Head of caudate nucleus (tissue), 42 donors: ENCODE data around the gene FGD6.

Experiments
- DNase-seq, 42 donors: peaks; one replicate each; pipeline versions ENCODE4 v3.0.0 to v3.0.0-alpha.2; 2020 to 2021; ENCODE audit warnings: mixed read lengths in 7 of 42
- intact Hi-C: fragments of 100-400 bp; cut with DNase I; formaldehyde crosslinking; loops from one replicate; pipeline ENCODE4 v1.15.0; 2022

FGD6 gene

DNA sequence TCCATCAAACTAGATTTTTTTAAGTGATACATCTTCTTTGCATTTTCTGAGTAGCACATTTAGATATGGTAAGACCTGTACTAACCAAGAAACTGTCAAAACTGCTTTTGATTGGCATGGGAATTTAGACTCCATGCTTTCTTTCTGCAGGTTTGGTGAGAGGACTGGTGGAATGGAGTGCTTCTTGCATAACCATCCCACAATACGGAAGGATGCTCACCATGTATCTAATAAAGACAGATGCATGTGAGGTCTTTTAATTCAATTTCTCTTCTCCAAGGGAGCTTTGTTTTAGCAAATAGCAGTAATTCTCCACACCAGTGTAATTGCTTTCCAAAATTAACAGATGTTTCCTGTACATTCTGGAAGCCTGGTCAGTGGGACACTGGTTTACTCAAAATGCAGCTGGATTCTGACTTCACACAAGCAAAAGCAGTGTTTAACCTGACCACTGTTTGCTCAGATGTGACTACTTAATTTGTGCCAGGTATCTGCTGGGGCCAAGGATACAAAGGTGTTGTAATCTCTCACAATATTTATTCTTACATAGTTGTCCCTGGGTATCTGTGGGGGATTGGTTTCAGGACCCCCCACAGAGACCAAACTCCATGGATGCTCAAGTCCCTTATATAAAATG lies 26.1 kb downstream of the FGD6 start:
- DNase-seq, result no peak
- intact Hi-C loops, result no loop called here

DNA sequence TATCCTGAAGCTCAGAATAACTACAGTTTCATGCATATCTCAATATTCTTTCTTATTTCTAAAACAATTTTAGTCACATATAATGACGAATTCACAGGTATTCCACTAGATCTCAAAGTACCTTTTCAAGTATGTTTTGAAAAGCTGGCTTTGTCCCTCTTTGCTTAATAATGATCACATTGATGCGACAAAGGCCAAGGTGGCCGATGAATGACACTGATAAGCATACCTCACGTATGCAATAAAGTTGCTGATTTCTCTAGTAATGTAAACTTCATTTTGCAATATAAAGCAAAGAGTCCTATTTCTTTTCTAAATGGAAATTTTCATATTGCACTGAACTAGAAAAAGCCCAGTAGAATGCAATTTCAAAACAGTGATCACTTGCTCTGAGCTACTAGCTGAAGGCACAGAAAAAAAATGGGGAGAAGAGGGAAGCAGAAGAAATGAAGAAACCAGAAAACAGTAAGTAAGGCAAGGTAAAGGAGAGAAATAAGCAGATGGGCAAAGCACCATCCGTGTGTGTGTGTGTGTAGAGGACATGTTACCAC lies 29.3 kb downstream of the FGD6 start:
- intact Hi-C loops, result no loop called here
- DNase-seq, result no peak

DNA sequence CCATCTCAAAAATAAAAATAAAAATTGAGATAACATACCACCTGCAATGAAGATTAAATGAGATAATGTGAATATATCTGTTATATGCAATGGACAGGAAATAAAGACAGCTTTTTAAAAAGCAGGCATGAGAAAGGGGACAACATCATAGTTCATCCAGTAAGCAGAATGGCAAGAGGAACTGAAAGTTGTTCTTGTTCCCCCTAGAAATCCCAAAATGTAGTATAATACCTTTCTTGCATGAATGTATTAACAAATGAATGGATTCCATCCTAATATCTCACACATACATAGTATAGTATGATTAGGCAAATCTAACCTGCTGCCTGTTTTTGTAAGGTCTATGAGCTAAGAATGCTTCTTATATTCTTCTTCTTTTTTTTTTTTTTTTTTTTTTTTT lies 31.4 kb downstream of the FGD6 start:
- intact Hi-C loops, result no loop called here
- no peak for DNase-seq

DNA sequence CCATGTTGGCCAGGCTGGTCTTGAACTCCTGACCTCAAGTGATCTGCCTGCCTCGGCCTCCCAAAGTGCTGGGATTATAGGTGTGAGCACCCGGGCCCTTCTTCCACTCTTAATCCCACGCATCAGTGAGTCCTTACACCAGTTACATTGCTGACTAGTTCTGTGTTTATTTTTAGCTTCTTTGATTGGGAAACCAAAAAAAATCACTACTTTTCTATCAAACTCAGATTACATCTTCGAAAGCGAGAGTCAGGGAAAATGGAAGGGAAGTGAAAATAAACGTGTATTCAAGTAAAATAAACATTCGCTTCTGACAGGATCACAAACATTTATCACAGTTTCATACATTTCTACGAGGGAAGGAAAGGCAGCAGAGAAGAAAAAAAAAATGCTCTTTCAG lies 32.2 kb downstream of the FGD6 start:
- intact Hi-C loops, result no loop called here
- no peak for DNase-seq

DNA sequence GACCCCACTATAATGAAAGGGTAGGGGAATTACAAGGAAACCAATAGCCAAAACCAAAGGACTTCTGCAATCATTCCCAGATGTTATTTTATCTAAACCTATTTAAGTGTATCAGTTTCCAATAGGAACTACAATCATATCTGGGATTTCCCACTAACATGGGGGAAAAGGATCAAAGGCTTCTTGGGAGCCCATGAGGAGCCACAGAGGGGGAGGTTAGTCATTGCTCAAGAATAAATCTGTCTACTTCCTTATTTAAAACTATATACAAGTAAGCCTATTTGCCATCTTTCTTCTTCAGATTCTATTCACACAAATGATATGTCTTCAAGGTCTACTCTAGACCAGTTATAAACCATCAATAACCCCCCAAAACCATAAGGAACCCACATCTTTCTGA lies 33.1 kb downstream of the FGD6 start:
- DNase-seq, result no peak
- intact Hi-C loops, result no loop called here

DNA sequence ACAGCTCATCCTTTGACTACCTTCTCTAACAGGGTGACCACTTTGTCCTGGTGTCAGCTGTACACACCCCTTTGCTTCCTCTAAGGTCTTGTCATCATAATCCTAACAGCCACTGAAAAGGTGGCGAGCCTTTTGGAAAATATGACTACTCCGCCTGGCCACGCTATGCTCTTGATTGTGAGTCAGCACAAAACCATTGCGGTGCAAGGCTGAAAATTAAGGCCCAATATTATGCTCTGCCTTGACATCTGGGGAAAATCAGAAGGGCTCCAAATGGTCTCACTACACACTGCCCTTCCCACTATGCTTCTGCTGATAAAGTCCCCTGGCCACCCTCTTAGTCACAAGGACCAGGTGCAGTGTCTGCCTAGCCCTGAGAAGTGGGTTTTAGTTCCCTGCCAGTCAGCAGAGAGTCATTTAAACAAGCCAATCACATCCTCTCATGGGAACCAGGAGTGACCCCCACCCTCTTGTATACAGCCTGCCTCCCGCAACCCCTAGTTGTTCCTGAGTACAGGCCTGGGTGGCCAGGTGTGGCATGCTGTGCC lies 34.3 kb downstream of the FGD6 start:
- intact Hi-C loops, result no loop called here
- no peak for DNase-seq

DNA sequence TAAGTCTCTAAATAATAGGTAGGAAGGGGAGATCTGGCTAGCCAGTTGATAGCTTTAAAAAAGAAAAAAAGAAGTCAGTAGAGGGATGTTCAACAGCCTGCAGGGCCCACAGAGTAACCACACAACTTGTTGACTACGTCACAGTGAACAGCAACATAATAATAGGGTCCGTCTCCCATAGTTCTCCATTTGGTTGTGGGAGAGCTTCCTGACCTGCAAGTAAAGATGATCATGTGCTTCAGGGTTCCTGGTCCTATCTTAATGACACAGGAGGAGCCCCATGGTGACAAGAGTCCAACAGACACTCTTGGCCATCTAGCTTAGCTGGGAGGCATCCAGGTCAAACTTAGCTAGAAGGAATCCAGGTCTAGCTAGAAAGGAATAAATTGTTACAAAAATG lies 36.2 kb downstream of the FGD6 start:
- DNase-seq, result no peak
- intact Hi-C loops, result no loop called here

DNA sequence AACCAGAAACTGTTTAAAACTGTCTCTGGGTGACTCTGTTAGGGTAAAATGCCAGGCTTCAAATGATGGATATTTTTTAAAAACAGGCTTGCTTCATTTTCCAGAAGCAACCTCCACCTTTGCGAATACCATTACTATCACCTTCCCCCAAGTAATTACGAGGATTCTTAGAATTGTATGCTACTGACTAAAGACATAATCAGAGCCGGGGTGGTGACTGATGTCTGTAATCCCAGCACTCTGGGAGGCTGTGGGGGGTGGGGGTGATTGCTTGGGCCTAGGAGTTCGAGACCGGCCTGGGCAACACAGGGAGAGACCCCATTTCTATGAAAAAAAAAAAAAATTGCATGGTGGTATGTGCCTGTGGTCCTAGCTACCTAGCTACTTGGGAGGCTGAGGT lies 38.3 kb downstream of the FGD6 start:
- intact Hi-C loops, result no loop called here
- DNase-seq, result no peak

DNA sequence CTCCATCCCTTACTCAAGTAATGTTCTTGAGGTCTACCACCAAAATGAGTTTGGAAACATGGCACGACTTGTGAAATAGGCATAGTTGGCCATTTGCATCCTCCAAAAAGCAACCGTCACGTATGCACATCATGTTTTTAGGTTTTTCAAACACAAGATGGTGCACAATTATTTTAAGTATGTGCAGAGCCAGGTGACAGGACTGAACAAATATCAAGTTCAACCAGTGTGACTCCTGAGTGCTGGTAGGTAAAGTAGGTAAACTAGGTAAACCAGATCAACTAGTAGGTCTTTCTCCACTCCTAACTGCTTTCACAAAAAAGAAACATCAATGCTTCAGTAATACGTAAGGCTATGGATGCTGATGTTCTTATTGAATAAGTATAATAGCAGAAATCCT lies 39.1 kb downstream of the FGD6 start:
- intact Hi-C loops, result no loop called here
- no peak for DNase-seq

DNA sequence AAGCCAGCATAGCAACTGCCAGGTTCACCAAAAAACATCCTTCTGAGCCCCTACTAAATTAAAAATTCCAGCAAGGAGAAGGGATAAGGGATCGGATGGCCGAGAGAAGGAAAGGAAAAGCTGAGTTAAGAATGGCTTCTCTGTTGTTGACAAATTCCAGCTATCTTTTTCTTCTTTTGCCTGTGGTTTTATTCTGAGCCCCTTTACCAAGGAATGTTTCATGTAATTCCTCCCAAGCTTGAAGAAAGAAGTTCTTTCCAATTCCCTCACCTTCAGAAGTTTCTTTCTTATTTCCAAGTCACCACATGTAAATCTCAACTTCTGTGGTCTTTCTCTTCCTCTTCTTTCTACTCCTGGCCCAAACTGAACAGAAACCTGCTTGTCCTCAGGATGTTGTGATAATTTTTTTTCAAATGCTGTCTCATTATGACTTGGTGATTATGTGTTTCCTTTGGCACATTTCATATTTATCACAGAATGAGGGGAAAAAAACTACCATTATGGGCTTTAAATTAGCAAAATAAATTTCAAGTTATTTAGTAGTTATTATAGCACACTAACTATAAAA lies 40.0 kb downstream of the FGD6 start:
- DNase-seq, result no peak

DNA sequence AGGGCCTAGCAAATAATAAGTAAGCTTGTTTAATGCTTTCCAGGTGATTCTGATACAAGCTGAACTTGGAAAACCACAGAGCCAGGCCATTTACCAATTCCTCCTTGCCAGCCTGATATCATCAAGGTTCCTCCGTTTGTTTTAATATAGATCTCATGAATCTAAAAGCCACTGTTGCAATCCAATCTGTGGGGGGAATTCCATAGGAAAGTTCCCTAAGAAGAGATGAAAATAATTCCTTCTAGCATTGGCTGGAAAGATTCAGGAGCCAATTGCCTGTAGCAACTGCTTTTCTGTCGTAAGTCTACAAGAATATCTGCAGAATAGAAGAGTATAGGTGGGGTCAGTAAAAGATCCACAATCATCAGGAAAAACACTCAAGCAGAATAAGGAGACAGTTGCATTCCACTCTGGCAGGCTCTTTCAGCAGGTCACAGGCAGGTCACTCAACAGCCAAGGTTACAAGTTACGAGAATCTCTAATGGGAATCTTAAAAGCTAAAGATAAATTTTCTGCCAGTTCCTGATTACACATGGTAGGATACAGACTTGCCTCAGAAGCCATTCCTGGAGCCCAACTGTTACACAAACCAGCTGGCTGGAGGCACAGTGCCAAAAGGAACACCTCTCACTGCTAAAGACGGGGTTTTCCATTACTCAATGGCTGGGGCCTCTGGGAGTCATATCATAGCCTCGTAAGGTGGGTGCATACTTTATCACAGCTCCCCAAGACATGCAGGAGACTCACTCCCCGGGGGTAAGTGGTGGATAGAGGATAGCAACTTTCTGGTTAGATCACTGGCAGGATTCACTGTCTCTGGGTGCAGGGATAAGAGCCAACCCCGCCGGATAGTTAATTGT lies 43.6 kb downstream of the FGD6 start:
- intact Hi-C loops, result no loop called here
- DNase-seq, result no peak

More for the DNA sequence above, 40.0 kb downstream of the FGD6 start:
- intact Hi-C loops, result no loop called here

DNA sequence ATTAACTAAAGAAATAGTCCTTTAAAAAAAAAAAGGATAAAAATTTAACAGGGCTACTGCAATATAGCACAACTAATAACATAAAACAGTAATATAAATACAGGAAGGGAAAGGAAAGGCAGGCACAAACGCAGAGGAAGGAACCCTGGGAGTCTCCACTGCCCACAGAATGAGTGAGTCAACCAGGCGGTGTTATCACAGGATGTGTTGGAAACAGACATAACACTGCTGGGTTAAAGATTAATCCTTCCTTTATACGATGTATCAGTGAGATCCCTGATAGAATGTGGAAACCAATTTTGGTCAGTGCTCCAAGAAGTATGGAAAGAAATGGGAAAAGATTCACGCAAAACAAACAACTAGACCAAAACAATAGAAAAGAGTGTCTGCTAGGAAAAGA lies 47.9 kb downstream of the FGD6 start:
- no peak for DNase-seq
- intact Hi-C loops, result no loop called here

DNA sequence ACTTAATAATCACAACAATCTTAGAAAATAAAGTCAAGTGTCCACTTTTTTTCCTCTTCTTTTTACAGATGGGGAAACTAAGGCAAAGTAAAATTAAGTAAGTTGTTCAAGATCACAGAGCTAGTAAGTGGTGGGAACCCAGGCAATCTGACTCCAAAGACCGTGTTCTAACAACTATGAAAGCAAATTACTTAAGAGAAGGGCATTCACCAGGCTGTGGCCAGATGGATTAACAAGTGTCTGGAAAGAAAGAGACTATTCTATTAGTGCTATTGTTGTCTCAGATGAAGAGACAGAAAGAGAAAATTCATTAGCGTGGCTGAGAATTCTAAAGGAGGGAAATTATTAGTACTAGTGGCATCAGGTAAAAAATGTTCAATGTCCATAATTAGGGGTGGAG lies 48.5 kb downstream of the FGD6 start:
- intact Hi-C loops, result no loop called here
- no peak for DNase-seq

DNA sequence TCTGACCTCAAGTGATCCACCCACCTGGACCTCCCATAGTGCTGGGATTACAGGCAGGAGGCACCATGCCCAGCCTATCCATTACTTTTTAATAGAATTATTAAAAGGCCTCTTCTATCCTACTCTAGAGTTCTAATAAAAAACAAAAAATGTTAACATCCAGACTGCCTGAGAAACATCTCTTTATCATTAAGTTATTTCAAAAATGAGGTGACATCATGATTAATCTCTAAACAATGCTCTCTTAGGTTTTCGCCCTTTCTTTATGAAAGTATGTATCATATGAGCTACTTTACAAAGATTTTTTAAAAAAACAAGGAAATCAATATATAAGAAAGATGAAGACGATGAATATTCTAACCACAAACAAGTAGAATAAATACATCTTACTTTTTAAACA lies 52.6 kb downstream of the FGD6 start:
- DNase-seq, result no peak
- intact Hi-C loops, result no loop called here

DNA sequence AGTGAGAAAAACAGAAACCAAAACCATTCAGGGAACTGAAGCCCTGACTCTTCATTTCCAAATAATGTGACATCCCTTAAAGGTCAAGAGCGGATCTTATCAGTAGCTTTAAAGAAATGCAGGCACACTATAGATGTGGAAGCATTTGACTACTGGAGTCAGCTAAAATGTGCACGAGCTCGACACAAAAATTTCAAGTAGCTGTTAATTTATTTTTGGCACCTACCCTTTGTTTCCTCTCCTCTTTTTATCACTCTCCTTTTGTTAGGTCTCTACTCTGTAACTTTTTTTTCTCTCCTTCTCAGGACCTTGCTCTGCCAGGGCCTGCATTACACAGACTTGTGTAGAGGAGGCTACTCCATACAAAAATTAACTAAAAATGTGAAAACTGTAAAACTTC lies 58.3 kb downstream of the FGD6 start:
- no peak for DNase-seq
- intact Hi-C loops, result no loop called here

DNA sequence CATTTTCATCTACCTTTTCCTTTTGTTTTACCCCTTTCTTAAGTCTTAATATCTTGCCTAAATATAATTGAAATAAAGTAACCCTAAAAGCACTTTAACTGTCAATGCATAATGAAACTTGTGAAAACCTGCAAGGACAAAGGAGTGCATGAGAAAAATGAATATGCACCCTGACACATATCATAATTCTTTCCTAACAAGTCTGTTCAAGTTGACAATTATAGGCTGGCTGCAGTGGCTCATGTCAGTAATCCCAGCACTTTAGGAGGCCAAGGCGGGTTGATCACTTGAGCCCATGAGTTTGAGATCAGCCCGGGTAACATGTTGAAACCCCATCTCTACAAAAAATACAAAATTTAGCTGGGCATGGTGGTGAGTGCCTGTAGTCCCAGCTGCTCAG lies 65.4 kb downstream of the FGD6 start:
- intact Hi-C loops, result no loop called here
- DNase-seq, result no peak

DNA sequence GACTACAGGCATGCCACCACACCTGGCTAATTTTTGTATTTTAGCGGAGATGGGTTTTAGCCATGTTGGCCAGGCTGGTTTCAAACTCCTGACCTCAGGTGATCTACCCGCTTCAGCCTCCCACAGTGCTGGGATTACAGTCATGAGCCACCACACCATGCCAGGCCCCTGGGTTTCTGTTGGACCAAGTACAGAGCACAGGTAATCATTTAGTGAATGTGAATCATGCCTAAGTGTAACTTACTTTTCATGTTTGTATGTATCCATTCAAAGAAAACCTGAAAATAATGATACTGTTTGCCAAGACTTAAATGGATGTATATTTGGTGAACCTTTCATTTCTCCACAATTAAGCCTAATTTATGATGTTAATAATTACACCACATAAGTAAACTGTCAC lies 65.9 kb downstream of the FGD6 start:
- no peak for DNase-seq
- intact Hi-C loops, result no loop called here

DNA sequence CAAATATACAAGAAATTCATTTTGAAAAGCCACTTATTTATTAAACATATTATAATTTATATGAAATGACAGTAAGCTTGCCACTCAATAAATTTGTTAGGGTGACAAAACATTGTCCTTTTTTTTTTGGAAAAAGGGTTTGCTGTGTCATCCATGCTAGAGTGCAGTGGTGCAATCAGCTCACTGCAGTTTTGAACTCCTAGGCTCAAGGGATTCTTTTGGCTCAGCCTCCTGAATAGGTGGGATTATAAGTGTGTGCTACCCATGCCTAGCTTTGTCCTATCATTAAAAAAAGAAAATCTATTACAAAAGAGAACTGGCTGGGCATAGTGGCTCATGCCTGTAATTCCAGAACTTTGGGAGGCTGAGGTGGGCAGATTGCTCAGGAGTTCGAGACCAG lies 66.8 kb downstream of the FGD6 start:
- no peak for DNase-seq
- intact Hi-C loops, result no loop called here

DNA sequence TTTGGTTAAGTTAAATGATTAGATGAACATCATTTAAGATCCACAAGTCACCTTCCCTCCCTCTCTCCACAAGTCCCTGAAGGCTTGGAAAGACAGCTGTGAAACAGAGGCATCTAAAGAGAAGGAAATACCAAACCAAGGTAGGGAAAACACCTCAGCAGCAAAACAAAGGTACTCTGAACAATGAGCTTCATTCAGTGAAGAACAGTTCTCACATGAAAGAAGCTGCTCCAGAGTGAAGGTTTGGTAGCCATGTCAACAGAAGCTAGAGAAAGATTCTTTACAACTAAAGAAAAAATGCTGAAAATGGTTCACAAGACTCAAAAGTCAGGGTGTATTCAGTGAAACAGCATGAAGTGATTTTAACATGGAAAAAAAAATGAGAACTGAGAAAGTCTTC lies 69.4 kb downstream of the FGD6 start:
- intact Hi-C loops, result no loop called here
- no peak for DNase-seq

DNA sequence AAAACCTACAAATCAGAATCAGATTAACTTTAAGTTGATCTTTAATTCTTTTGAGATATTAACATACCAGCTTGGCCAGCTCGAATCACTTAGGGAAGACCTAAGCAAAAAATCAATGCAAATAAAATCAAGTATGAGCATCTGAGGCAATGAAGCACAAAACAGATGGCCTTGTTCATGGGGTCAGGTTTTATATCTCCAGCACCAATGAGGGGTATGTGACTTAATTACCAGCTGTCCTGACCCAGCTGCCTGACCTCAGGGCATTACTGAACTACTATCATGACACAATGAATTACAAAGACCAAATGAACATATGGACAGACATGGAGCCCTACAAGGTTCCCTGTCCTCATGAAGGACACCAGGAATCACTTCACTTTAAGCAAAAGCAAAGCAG lies 70.5 kb downstream of the FGD6 start:
- no peak for DNase-seq
- intact Hi-C loops, result no loop called here
